PFSK-1 (cell line): ENCODE data around the gene ENSA.

Source experiments
- POLR2AphosphoS5 ChIP-seq: IDR thresholded peaks from 2 replicates; pipeline ENCODE4 v1.6.1; 2012; ENCODE audit warnings: low read depth, mild to moderate bottlenecking, control low read depth, low read length, moderate library complexity
- REST ChIP-seq, 2 experiments: IDR thresholded peaks; 2 replicates each; pipeline versions ENCODE4 v1.6.1 to v1.8.0; 2011 to 2012; ENCODE audit warnings: low read depth in 2 of 2, low read length in 2 of 2, control low read depth in 1 of 2, inconsistent platforms in 1 of 2, mild to moderate bottlenecking in 1 of 2, moderate library complexity in 1 of 2; ENCODE audit not compliant: insufficient read depth in 1 of 2
- SIN3A ChIP-seq: IDR thresholded peaks from 2 replicates; pipeline ENCODE4 v1.6.1; 2012; ENCODE audit warnings: mild to moderate bottlenecking, low read length, moderate library complexity, borderline replicate concordance; ENCODE audit not compliant: insufficient read depth
- TAF1 ChIP-seq: IDR thresholded peaks from 2 replicates; pipeline ENCODE4 v1.6.1; 2012; ENCODE audit warnings: low read length, control low read depth, borderline replicate concordance; ENCODE audit not compliant: insufficient read depth

- TF ChIP-seq TAF1 (no peak), REST (IDR thresholded peaks at IDR 0.05; ENCODE audit: insufficient read depth in 1 of 2, low read depth in 2 of 2, low read length in 2 of 2) (no peak), POLR2AphosphoS5 (no peak), SIN3A (no peak)
Observed at GRCh38 chr1:150621497-150622302, 7.7 kb downstream of the ENSA start.
